Measurements from ENCODE around the gene CRACR2B.
A peak's percentile ranks its signal among the peaks of the same experiment; 100 is the strongest.

CRACR2B gene

DNA sequence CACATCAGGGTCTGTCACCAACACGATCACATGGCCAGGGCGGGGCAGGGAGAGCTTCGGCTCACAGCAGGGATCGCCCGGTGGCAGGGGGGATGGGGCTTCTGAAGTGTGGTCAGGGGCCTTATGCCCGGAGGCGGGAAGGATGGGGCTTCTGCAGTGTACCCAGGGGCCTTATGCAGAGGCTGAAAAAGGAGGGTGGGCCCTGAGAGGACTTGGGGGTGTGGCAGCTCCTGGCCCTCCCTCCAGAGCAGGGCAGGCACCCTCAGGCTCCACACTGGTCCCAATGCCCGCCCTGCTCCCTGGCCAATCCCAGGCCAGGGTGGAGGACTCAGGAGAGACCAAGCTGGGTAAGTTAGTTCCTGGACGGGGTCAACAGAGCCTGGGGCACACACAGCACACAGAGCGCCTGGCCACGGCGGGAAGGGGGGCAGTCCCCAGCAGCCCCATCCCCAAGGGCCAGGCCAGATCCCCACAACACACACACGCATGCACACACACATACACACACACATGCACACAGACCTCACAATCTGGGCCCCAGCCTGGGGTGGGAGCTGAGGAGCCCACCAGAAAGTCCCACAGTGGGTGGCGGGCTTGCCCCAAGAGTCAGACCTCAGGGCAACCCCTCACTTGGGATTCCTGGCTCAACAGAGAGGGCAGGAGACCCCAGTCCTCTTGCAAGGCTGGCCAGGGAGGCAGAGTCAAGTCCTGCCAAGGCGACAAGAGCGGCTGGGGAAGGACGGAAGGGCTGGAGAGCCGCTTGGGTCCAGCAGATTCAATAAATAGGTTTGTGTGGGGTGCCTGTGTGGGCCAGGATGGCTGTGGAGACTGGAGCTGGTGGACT, 36.8 kb upstream of the CRACR2B start:
- FAIRE-seq (no peak), DNase-seq (ENCODE audit: insufficient read length, low spot score) (peak; percentile 90)
- TF ChIP-seq POLR2A (IDR thresholded peaks at IDR 0.05; ENCODE audit: low read depth, low read length), result 0 out of 2 replicates have a peak, but pooled peaks have one; percentile 17

DNA sequence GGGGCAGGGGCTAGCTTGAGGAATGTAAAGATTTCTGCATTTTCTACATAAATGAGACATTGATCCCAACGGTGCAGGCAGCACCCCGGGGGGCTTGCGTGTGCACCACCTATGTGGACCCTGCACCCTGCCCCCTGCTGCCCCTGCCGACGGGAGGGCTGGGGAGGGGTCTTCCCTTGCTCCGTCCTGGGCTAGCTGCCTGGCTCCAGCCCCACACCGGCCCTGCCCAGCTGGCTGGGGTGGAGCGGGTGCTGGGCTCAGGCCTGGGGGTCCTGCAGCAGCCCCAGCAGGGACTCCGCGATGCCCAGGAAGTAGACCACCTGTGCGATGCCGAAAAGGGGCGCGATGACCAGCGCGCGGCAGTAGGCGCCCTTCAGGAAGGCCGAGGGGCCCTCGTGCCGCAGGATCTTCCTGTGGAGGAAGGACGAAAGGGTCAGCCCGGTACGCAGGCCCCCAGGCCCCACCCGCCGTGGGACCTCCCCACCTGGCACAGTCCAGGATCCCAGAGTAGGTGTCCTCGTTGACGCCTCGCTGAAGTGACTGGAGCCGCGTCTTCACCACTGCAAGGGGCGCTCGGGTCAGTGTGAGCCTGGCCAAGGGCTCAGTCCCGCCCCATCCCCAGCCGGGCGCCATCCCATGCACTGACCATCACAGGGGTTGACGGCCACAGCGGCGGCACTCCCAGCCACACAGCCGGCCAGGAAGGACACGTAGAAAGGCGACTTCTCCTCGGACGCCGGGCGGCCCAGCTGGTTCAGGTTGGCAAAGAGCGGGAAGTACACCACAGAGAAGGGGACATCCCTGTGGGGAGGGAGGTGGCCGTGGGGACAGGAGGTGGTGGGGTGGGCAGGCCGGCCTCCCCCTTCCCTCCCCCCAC, 35.8 kb upstream of the CRACR2B start:
- no peak for DNase-seq (ENCODE audit: insufficient read length, low spot score)
- FAIRE-seq, result no peak
- no peak for TF ChIP-seq POLR2A (IDR thresholded peaks at IDR 0.05; ENCODE audit: low read depth, low read length)

DNA sequence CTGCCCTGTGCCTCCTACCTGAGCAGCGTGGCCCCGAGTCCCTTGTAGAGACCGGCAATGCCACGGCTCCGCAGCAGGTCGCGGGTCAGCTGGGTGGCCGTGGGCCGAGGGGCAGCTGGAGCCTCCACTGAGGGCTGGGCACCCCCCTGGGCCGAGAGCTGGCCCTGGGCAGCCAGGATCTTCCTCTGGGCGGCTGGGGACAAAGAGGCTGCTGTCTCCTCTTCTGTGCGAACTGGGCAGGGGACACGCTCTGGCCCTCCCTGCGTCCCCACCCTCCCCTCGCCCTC, 35.2 kb upstream of the CRACR2B start:
- no peak for TF ChIP-seq POLR2A (IDR thresholded peaks at IDR 0.05; ENCODE audit: low read depth, low read length)
- DNase-seq (ENCODE audit: insufficient read length, low spot score) (no peak), FAIRE-seq (no peak)

DNA sequence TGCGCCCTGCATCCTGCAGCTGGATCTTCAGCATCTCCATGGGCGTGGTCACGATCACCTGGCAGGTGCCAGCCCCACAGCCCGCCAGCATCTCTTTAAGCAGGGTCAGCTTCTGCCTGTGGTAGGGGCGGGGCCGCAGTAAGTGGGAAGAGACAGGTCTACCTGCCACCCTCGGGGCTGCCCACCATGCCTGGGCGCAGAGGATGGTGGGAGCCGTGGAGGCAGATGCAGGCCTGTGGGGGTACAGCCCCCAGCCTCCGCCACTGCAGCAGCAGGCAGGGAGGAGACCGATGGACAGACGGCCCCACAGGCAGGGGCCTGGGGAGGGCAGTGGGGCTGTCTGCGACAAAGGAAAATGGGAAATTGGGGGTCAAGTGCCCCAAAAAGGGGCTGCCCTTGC, 34.8 kb upstream of the CRACR2B start:
- no peak for FAIRE-seq
- DNase-seq (ENCODE audit: insufficient read length, low spot score), result no peak
- TF ChIP-seq POLR2A (IDR thresholded peaks at IDR 0.05; ENCODE audit: low read depth, low read length), result no peak

DNA sequence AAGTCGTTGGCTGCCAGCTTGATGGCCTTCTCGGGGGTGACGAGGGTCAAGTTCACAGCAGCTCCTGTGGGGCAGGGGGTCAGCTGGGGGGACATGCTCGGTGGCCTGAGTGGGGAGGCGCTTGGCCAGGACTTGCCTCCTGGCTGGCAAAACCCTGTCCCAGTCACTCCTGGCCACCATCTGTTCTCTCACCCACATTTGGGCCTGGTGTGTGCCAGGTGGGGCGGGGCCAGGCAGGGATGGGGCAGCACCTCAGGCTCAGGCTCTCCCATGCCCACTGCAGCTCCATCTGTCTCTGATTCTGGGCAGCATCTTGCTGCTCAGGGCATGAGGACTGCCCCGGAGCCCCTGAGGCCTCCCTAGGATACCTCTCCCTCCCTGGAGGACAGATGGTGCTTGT, 34.2 kb upstream of the CRACR2B start:
- TF ChIP-seq POLR2A (IDR thresholded peaks at IDR 0.05; ENCODE audit: low read depth, low read length), result no peak

DNA sequence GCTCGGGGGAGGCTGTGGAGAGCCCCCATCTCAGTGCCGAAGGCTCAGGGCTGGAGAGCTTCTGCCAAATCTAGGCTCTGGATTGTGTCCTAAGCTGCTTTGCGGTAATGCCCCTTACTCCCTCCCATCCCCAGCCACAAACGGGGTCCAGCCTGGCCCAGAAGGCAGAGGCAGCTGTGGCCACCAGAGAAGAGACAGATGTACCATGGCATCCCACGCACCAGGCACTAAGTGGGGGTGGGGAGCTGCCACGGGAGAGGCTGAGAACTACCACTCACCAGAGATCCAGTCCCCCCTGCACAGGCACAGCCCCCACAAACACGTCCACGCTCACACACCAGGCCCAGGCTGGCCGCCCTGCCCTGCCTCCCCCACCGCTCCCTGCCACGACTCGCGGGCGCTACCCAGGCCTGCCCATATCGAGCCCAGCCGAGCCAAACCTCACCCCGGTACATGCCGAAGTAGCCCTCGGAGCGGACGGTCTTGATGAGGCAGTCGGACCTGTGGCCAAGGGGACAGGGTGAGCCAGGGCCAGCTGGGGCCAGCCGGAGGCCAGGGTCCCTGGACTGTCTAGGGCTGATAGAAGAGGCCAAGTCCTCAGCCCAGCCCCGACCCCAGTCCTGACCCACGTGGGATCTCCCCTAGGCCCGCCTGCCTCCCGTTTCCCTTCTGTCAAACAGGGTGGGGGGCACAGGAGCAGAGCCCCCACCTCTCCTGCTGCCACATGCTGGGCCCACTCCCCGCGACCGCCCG, 33.5 kb upstream of the CRACR2B start:
- TF ChIP-seq POLR2A (IDR thresholded peaks at IDR 0.05; ENCODE audit: low read depth, low read length), result no peak
- FAIRE-seq (no peak), DNase-seq (ENCODE audit: insufficient read length, low spot score) (no peak)

More for the DNA sequence above, 34.2 kb upstream of the CRACR2B start:
- DNase-seq (ENCODE audit: insufficient read length, low spot score), result no peak
- FAIRE-seq, result no peak

DNA sequence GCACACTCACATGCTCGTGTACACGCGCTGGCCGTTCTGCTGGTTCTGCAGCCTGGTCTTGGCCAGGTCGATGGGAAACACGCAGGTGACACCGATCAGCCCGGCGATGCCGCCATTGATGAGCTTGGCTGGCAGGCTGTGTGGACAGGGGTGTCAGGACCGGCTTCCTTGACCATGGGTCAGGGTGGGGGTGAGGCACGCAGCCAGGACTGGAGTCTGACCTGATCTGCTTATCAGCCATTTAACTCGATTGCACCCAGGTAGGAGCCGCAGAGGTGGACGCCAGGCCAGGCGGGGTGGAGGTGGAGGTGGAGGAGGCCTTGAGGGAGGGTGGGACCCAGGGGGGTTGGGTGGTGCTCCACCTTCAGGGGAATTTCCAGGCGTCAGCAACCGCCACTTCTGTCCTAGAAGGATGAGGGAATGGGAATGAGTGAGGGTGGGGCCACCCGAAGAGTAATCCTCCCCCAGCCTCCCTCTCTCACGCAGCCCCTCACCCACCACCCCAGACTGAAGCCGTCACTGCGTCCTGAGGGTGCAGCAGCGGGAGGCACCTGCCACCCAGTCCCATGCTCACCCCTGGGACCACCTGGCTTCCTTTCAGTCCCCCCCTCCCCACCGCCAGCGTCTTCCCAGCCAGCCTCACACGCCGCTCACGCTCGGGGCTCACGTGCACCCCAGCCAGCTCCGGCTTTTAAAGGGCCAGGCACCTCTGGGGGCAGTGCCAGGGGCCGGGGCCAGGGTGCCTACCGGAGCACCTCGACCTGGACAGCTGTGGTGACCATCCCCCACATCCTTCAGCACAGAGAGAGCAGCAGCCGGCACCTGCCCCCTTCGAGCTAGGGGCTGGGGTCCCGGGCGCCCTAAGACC, 32.7 kb upstream of the CRACR2B start:
- FAIRE-seq (no peak), DNase-seq (ENCODE audit: insufficient read length, low spot score) (no peak)
- TF ChIP-seq POLR2A (IDR thresholded peaks at IDR 0.05; ENCODE audit: low read depth, low read length), result no peak

DNA sequence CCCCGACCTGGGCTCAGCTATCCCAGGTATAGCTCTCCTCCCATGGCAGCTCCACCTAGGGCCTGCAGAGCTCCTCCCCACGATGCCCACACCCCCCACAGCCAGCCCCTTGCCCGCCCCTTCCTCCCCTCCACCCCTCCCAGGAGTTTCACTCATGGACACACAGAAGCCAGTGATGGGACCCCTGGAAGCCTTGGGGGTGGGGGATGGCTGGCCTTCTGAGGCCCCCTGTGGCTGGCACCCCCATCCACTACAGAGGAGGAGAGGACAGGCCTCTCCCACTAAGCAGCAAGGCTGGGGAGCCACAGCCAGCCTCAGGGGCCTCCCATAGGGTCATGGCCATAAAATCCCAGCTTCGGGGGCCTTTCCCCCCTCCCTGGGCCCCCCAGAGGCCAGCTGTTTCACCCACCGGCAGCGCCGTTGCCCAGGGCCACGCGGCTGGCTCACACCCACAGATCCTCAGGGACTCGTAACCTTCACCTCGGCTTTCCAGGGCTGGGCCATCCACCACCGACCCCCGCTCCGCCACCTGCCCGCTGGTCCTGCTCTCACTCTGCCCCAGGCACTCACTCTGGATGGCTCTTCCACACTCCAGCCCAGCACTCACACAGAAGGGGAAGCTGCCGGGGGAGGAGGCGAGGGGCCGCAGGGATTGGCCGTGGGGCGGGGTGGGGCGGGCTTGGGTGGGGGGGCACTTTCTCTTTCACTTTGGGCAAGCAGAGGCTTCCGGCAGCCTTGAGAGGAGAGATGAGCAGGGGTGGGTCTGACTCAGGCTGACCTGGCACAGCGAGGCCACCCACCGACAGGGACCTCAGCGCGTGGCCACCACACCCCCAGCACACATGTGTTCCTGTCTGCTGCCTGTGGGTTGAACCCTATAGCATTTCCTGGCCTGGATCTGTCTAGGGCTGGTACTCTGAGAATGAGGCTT, 31.8 kb upstream of the CRACR2B start:
- FAIRE-seq (no peak), DNase-seq (ENCODE audit: insufficient read length, low spot score) (peak; percentile 97)
- peak; percentile 58 for TF ChIP-seq POLR2A (IDR thresholded peaks at IDR 0.05; ENCODE audit: low read depth, low read length)

DNA sequence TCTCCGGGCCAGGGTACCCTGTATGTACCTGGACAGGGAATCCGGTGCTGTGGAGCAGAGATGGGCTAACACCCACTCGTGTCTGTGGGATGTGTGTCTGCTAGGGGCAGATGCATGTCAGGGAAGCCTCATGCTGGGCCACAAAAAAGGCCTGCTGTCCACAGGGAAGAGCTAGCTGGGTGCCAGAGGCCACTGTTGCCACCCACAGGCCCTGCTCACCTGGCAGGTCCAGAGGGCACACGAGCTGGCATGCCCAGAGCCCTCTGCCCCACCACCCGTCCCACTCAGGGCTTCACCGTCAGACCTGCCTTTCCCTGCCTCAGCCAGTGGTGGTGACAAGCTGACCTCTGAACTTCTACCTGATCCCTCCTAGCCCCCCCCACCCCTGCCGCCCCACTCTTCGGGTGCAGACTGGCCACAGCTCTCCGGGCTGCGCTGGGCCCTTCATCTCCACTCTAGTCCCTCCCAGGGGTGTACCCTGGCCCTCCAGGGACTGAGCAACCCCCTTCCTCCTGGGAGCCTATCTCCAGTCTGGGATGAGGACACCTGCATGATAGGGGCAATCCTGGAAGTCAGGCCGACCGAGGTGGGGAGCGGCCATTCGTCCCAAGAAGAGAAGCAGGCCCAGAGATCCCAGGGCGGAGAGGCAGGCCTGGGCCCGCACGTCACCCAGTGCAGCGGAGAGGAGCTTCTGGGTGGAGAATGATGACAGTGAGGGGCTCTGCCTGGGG, 31.0 kb upstream of the CRACR2B start:
- FAIRE-seq (no peak), DNase-seq (ENCODE audit: insufficient read length, low spot score) (no peak)
- no peak for TF ChIP-seq POLR2A (IDR thresholded peaks at IDR 0.05; ENCODE audit: low read depth, low read length)

DNA sequence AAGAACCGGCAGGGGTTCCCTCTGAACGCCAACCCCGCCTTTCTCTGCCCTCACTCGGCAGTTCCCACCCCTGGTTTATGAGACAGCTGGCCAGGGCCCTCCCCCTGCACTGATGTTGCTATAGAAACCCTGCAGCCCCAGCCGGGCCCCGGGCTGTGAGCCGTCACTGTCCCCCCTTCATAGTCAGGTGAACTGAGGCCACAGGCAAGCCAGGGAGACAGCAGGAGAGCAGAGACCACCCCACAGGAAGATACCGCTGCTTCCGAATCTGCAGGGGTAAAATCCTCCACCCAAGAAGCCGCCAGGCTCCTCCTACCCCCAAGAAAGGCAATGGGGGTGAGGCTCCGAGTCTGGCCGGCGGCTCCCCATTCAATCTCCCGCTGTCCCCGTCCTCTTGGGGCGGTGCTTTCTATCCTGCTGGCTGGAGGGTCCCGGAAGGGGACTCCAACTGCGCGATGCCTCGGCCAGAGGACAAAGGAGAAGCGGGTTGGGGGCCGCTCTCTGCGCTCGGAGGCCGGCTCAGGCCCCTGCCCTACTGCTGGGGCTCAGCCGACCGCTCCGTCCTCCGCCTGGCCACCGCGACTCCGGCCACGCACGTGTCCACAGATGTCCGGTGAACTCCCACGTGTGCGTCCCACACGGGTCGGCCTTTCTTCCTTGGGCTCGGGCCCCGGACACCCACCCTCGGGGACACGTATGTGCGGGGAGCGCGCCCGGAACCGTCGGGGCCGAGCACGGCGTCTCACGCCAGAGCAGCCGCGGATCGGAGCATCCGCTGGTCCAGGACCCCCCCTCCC, 30.2 kb upstream of the CRACR2B start:
- no peak for TF ChIP-seq POLR2A (IDR thresholded peaks at IDR 0.05; ENCODE audit: low read depth, low read length)
- DNase-seq (ENCODE audit: insufficient read length, low spot score), result no peak
- FAIRE-seq, result no peak

Data from H54 (cell line).